Ovary (tissue), 9 donors: ENCODE data around the gene ENPP4. TPM values are rescaled to one million over a fixed set of nuclear protein-coding genes. Genes with fewer than 3 reads are reported as not detected.

ENCODE experiments used
- DNase-seq, 5 donors: peaks; one replicate each; pipeline ENCODE4 v3.0.0-alpha.2; 2019 to 2020
- H3K27ac ChIP-seq, 2 donors: fragments of 200-600 bp; one replicate each; pipeline versions ENCODE4 v1.5.1 to v1.8.0; 2019 to 2022
- H3K27me3 ChIP-seq: fragments of 200-600 bp; one replicate; pipeline ENCODE4 v1.8.0; 2022
- H3K36me3 ChIP-seq: fragments of 200-600 bp; sonication (generic); one replicate; pipeline ENCODE4 v1.5.1; 2019
- H3K4me1 ChIP-seq: one replicate; pipeline ENCODE4 v1.8.1; 2013; ENCODE audit warnings: mild to moderate bottlenecking, moderate library complexity; ENCODE audit not compliant: insufficient read depth
- H3K4me3 ChIP-seq: fragments of 200-600 bp; sonication (generic); one replicate; pipeline ENCODE4 v1.5.1; 2017
- H3K9me3 ChIP-seq, 2 donors: fragments of 200-600 bp in 1 of 2; sonication (generic) in 1 of 2; one replicate each; pipeline versions ENCODE4 v1.5.1 to v1.8.1; 2013 to 2019; ENCODE audit warnings: mild to moderate bottlenecking in 1 of 2, moderate library complexity in 1 of 2
- EP300 ChIP-seq: sonication (generic); formaldehyde crosslinking; IDR thresholded peaks from one replicate; pipeline ENCODE4 v1.6.1; 2017; ENCODE audit warnings: antibody characterized with exemption
- POLR2A ChIP-seq: fragments of 450-650 bp; IDR thresholded peaks from one replicate; pipeline ENCODE4 v1.6.1; 2017; ENCODE audit warnings: antibody characterized with exemption, mild to moderate bottlenecking, moderate library complexity
- WGBS, 3 donors: extraction: QIAGEN DNeasy Blood & Tissue Kit in 1 of 3; methylation state at CpG; one replicate each; pipeline versions ENCODE4 v1.1.5 to v1.1.7; 2013 to 2017; 5-methylcytosine and 5-hydroxymethylcytosine counted together
- intact Hi-C, 4 donors: fragments of 100-400 bp; cut with DNase I; formaldehyde crosslinking; loops; one replicate each; pipeline versions ENCODE4 v1.11.0 to v1.15.1; 2022 to 2023
- polyA plus RNA-seq, 2 donors: library from polyadenylated mRNA; stranded (reverse); fragments of 200-250 nt in 1 of 2; fragments of 350-450 nt in 1 of 2; fragmentation: Illumina TruSeq in 1 of 2; extraction: RNeasy Lipid Tissue Mini Kit (QIAGEN cat#74804) in 1 of 2; gene quantifications; one replicate each; pipeline ENCODE4 v1.2.3, GENCODE V29; 2013 to 2014
- total RNA-seq, 7 donors: library from RNA; depleted of rRNA in 2 of 7; stranded (reverse); fragments of >200 nt in 2 of 7; fragmentation: NEBNext Ultra II Directional in 3 of 7; extraction: Animal tissue kit (Norgen Biotek cat#: 25700) in 3 of 7; gene quantifications; one replicate each; pipeline versions ENCODE4 v1.1.0 to v1.2.4, GENCODE V29; 2016 to 2023
- TF ChIP-seq, protein P1 (sequence below), 3 donors: fragments of 450-650 bp in 2 of 3; fragments of 200-600 bp in 1 of 3; IDR thresholded peaks; one replicate each; pipeline versions ENCODE4 v1.5.1 to v1.8.0; 2016 to 2022; ENCODE audit warnings: antibody characterized with exemption in 3 of 3, mild to moderate bottlenecking in 1 of 3
- donor health status: DM: no; HTN: no; CAD: no; lungs with moderate emphysema.
- donor health status: DM: no; HTN: no; CAD: no.
- donor health status: Bipolar disorder and iron deficiency.
- donor health status: DM: yes; HTN: yes; CAD: no.
- donor health status: DM: no; HTN: no; CAD: no.
- donor health status: DM: yes; HTN: yes; CAD: no.

ENPP4 gene
- total and polyA plus RNA-seq, 9 donors: 1.9 to 11.3 (median 3.7) TPM

GRCh38 chr6:46091080-46091478 is 38.7 kb upstream of the ENPP4 start:
- Histone ChIP-seq H3K4me3 (no peak overlapping the region), H3K27ac (no peak overlapping the region), H3K9me3 (no peaks in the 10 kb centered on the region), H3K4me1 (no peaks in the 10 kb centered on the region), H3K27me3 (no peaks in the 10 kb centered on the region), H3K36me3 (no peaks in the 10 kb centered on the region)
- DNase-seq: no peak
- intact Hi-C loops: loop anchor here in 2 of 4 donors (2.0 to 10.0 kb wide), 2 partner anchors 320 to 324 kb away; no protein-coding TSS in a partner anchor
- 92 to 100% (median 92%) methylated on average over 1 of the region's 1 CpG for WGBS, 3 donors
- TF ChIP-seq POLR2A: no peak
- TF ChIP-seq, protein P1, sequence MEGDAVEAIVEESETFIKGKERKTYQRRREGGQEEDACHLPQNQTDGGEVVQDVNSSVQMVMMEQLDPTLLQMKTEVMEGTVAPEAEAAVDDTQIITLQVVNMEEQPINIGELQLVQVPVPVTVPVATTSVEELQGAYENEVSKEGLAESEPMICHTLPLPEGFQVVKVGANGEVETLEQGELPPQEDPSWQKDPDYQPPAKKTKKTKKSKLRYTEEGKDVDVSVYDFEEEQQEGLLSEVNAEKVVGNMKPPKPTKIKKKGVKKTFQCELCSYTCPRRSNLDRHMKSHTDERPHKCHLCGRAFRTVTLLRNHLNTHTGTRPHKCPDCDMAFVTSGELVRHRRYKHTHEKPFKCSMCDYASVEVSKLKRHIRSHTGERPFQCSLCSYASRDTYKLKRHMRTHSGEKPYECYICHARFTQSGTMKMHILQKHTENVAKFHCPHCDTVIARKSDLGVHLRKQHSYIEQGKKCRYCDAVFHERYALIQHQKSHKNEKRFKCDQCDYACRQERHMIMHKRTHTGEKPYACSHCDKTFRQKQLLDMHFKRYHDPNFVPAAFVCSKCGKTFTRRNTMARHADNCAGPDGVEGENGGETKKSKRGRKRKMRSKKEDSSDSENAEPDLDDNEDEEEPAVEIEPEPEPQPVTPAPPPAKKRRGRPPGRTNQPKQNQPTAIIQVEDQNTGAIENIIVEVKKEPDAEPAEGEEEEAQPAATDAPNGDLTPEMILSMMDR (IDR thresholded peaks at IDR 0.05): no peak
- no peak for TF ChIP-seq EP300

DNA sequence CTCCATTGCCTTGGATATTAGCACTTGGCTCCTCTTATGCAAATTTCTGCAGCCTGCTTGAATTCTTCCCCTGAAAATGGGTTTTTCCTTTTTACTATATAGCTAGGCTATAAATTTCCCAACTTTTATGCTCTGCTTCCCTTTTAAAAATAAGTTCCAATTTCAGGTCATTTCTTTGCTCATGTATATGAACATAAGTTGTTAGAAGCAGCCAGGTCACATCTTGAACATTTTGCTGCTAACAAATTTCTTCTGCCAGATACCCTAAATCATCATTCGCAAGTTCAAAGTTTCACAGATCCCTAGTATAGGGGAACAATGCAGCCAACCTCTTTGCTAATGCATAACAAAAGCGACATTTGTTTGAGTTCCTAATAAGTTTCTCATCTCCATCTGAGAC is 34.5 kb upstream of the ENPP4 start:
- intact Hi-C loops: loop anchor here in 1 of 4 donors (10.0 kb wide), 1 partner anchor 320 kb away; no protein-coding TSS in a partner anchor
- Histone ChIP-seq H3K4me1 (no peaks in the 10 kb centered on the region), H3K27me3 (no peaks in the 10 kb centered on the region), H3K4me3 (no peak overlapping the region), H3K27ac (no peak overlapping the region), H3K36me3 (no peaks in the 10 kb centered on the region), H3K9me3 (no peaks in the 10 kb centered on the region)
- WGBS, 3 donors: 96 to 97% (median 97%) methylated on average over 2 of the region's 2 CpGs
- DNase-seq: no peak
- TF ChIP-seq EP300: no peak
- no peak for TF ChIP-seq POLR2A
- TF ChIP-seq, protein P1 (IDR thresholded peaks at IDR 0.05): no peak

DNA sequence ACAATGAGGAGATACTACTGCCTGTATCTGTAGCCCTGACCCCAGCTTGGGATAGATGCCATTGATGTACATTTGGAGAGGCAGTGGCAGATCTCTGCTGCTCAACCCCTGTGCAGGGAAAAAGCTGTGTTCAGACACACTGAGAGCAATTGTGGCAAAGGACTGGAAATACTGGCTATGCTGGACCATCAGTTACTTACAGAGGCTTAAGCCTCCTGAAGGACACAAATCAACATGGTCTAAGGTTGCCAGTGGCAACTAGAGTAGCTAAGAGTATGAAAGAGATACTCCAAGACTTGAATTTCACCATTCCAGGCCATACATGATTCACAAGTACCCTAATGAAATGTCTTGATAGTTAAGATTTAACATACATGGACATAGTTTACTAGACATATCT is 32.4 kb upstream of the ENPP4 start:
- H3K4me1 ChIP-seq: no peaks in the 10 kb centered on the region
- no peak overlapping the region for H3K27ac ChIP-seq
- no peak for DNase-seq
- TF ChIP-seq, protein P1 (IDR thresholded peaks at IDR 0.05): no peak
- TF ChIP-seq EP300 (no peak), POLR2A (no peak)
- H3K4me3 ChIP-seq: no peak overlapping the region
- no peaks in the 10 kb centered on the region for H3K36me3 ChIP-seq
- intact Hi-C loops: loop anchor here in 1 of 4 donors (10.0 kb wide), 1 partner anchor 317 kb away; no protein-coding TSS in a partner anchor
- no peaks in the 10 kb centered on the region for H3K9me3 ChIP-seq
- no peaks in the 10 kb centered on the region for H3K27me3 ChIP-seq

DNA sequence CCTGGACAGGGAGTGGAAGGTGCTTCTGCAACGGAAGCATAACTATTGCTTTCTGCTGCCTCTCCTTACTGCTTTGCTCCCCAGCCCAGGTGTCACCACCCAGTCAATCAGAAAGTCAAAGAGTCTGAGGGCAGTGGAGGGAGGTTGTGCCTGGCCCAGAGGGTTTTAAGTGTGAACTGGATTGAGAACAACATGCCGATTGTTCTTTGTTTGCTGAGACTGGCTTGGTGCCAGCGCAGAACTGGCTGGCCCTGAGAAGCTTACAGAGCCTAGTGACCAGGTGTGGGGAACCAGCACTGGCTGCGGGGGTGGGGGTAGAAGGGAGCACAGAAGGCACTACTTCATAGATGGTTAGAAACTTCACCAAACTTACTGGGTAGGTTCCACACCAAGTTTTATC is 31.1 kb upstream of the ENPP4 start:
- H3K4me3 ChIP-seq: no peak overlapping the region
- no peaks in the 10 kb centered on the region for H3K36me3 ChIP-seq
- 59 to 68% (median 61%) methylated on average over 4 of the region's 4 CpGs for WGBS, 3 donors
- H3K9me3 ChIP-seq: no peaks in the 10 kb centered on the region
- DNase-seq: no peak
- no peak for TF ChIP-seq EP300
- TF ChIP-seq, protein P1 (IDR thresholded peaks at IDR 0.05): no peak
- no peaks in the 10 kb centered on the region for H3K4me1 ChIP-seq
- no peak overlapping the region for H3K27ac ChIP-seq
- intact Hi-C loops: loop anchor here in 1 of 4 donors (10.0 kb wide), 1 partner anchor 316 kb away; no protein-coding TSS in a partner anchor
- no peaks in the 10 kb centered on the region for H3K27me3 ChIP-seq
